ENCODE measurements around the gene SH3BGRL2. TPM values are rescaled to one million over a fixed set of nuclear protein-coding genes. Genes with fewer than 3 reads are reported as not detected.

SH3BGRL2 gene
- total RNA-seq, 1 donor from 2014 or later = 47.0 TPM

- Mint-ChIP-seq H3K27ac (no peak overlapping the region), H3K4me1 (peaks cover 4% of the 10 kb centered on the region), H3K4me3 (no peak overlapping the region), H3K36me3 (no peaks in the 10 kb centered on the region), H3K27me3 (ENCODE audit: insufficient read depth, low read depth) (no peaks in the 10 kb centered on the region), H3K9me3 (no peaks in the 10 kb centered on the region)
- no peaks in the 10 kb centered on the region for H3K79me2 ChIP-seq (ENCODE audit: low read depth)
- no peaks in the 10 kb centered on the region for H3K27me3 ChIP-seq
- TF ChIP-seq EZH2 (IDR thresholded peaks at IDR 0.05) = no peak
- no peak for TF ChIP-seq EZH2phosphoT487 (IDR thresholded peaks at IDR 0.05)
- TF ChIP-seq, protein P1, sequence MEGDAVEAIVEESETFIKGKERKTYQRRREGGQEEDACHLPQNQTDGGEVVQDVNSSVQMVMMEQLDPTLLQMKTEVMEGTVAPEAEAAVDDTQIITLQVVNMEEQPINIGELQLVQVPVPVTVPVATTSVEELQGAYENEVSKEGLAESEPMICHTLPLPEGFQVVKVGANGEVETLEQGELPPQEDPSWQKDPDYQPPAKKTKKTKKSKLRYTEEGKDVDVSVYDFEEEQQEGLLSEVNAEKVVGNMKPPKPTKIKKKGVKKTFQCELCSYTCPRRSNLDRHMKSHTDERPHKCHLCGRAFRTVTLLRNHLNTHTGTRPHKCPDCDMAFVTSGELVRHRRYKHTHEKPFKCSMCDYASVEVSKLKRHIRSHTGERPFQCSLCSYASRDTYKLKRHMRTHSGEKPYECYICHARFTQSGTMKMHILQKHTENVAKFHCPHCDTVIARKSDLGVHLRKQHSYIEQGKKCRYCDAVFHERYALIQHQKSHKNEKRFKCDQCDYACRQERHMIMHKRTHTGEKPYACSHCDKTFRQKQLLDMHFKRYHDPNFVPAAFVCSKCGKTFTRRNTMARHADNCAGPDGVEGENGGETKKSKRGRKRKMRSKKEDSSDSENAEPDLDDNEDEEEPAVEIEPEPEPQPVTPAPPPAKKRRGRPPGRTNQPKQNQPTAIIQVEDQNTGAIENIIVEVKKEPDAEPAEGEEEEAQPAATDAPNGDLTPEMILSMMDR (IDR thresholded peaks at IDR 0.05) = no peak
- H3K36me3 ChIP-seq = no peaks in the 10 kb centered on the region
- no peak overlapping the region for H3K4me3 ChIP-seq
- no peak overlapping the region for H3K27ac ChIP-seq
- no peak overlapping the region for H2AFZ ChIP-seq (replicated peaks)
- H3K4me1 ChIP-seq = peaks cover 6% of the 10 kb centered on the region
- H3K4me2 ChIP-seq = no peak overlapping the region
- no peak overlapping the region for H3K9ac ChIP-seq
- DNase-seq (ENCODE audit: low spot score) = no peak
- no peaks in the 10 kb centered on the region for H3F3A ChIP-seq (ENCODE audit: low read depth)
- no peaks in the 10 kb centered on the region for H4K20me1 ChIP-seq (ENCODE audit: low read depth)
- no peaks in the 10 kb centered on the region for H3K9me3 ChIP-seq (ENCODE audit: low read depth)
Measured at GRCh38 chr6:79718509-79719247, 87.5 kb downstream of the SH3BGRL2 start.

- H3K36me3 Mint-ChIP-seq = no peaks in the 10 kb centered on the region
- Histone ChIP-seq H4K20me1 (ENCODE audit: low read depth) (no peaks in the 10 kb centered on the region), H3K9ac (no peak overlapping the region), H3K4me1 (no peaks in the 10 kb centered on the region), H3K9me3 (ENCODE audit: low read depth) (no peaks in the 10 kb centered on the region), H3K79me2 (ENCODE audit: low read depth) (no peaks in the 10 kb centered on the region), H3K27me3 (no peaks in the 10 kb centered on the region), H3K4me3 (no peak overlapping the region), H3K36me3 (no peaks in the 10 kb centered on the region), H3K27ac (no peak overlapping the region), H3K4me2 (no peak overlapping the region), H2AFZ (replicated peaks) (no peak overlapping the region), H3F3A (ENCODE audit: low read depth) (no peaks in the 10 kb centered on the region)
- H3K27ac Mint-ChIP-seq = no peak overlapping the region
- no peaks in the 10 kb centered on the region for H3K4me1 Mint-ChIP-seq
- no peaks in the 10 kb centered on the region for H3K9me3 Mint-ChIP-seq
- no peak for TF ChIP-seq EZH2 (IDR thresholded peaks at IDR 0.05)
- TF ChIP-seq, protein P1 (IDR thresholded peaks at IDR 0.05) = no peak
- TF ChIP-seq EZH2phosphoT487 (IDR thresholded peaks at IDR 0.05) = no peak
- no peak overlapping the region for H3K4me3 Mint-ChIP-seq
- H3K27me3 Mint-ChIP-seq (ENCODE audit: insufficient read depth, low read depth) = no peaks in the 10 kb centered on the region
- DNase-seq (ENCODE audit: low spot score) = no peak
Measured at GRCh38 chr6:79719248-79719960, 88.3 kb downstream of the SH3BGRL2 start.

DNA sequence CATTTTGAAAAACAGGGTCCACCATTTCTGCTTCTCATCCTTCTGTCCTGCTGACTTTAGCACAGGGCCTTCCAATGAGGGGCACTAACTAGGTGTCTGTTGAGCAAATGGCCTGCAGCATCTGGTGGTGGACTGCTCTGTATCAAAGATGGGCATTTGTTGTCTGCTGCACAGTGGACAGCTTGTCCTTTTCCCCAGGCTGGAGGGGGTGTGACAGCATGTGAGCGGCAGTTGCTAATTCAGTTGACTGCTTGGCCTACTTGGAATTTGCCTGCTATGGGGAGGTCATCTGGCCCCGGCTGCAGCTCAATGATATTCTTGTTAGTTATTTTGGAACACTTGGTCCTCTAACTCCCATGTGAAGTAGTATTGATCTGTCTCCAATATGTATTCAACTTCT lies 93.7 kb downstream of the SH3BGRL2 start:
- H3K27ac Mint-ChIP-seq = no peak overlapping the region
- H3K27me3 ChIP-seq = no peaks in the 10 kb centered on the region
- no peak overlapping the region for H3K4me3 Mint-ChIP-seq
- no peaks in the 10 kb centered on the region for H3K4me1 Mint-ChIP-seq
- no peak for DNase-seq (ENCODE audit: low spot score)
- no peaks in the 10 kb centered on the region for H3K36me3 ChIP-seq
- H3K9me3 Mint-ChIP-seq = peaks cover 2% of the 10 kb centered on the region
- no peak overlapping the region for H2AFZ ChIP-seq (replicated peaks)
- no peaks in the 10 kb centered on the region for H3K9me3 ChIP-seq (ENCODE audit: low read depth)
- no peaks in the 10 kb centered on the region for H3K36me3 Mint-ChIP-seq
- TF ChIP-seq, protein P1 (IDR thresholded peaks at IDR 0.05) = no peak
- TF ChIP-seq EZH2 (IDR thresholded peaks at IDR 0.05) = no peak
- no peak for TF ChIP-seq EZH2phosphoT487 (IDR thresholded peaks at IDR 0.05)
- H3K79me2 ChIP-seq (ENCODE audit: low read depth) = no peaks in the 10 kb centered on the region
- no peaks in the 10 kb centered on the region for H3F3A ChIP-seq (ENCODE audit: low read depth)
- no peak overlapping the region for H3K4me3 ChIP-seq
- H3K9ac ChIP-seq = no peak overlapping the region
- H4K20me1 ChIP-seq (ENCODE audit: low read depth) = no peaks in the 10 kb centered on the region
- H3K27me3 Mint-ChIP-seq (ENCODE audit: insufficient read depth, low read depth) = no peaks in the 10 kb centered on the region
- H3K27ac ChIP-seq = no peak overlapping the region
- no peaks in the 10 kb centered on the region for H3K4me1 ChIP-seq
- H3K4me2 ChIP-seq = no peak overlapping the region
